ENCODE results near the gene THOC1.

The THOC1 gene

DNA sequence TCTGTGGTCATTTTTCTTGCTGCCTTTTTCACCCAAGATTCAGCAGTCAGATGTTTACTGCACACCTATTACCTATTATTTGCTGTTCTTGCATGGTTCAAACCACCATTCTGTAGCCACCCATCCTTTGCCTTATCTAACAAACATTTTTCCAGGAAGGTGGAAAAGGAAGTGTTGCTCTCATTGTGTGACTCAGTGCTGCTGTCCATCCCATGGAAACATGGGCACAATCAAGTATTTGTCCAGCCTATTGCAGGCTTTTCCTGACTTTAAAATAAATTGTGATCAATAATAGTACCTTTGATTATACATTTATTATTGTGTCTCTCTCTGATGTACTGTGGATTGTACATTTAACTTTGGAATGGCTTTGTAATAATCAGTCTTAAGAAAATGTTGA is 56.3 kb downstream of the THOC1 start:
- no peak overlapping the region for H3K4me3 Mint-ChIP-seq
- no peak overlapping the region for H3K27ac Mint-ChIP-seq
- no peaks in the 10 kb centered on the region for H3K9me3 Mint-ChIP-seq
- peaks cover 63% of the 10 kb centered on the region for H3K36me3 Mint-ChIP-seq
- ATAC-seq, result no peak
- H3K4me1 Mint-ChIP-seq, result no peaks in the 10 kb centered on the region
- H3K27me3 Mint-ChIP-seq, result no peaks in the 10 kb centered on the region

DNA sequence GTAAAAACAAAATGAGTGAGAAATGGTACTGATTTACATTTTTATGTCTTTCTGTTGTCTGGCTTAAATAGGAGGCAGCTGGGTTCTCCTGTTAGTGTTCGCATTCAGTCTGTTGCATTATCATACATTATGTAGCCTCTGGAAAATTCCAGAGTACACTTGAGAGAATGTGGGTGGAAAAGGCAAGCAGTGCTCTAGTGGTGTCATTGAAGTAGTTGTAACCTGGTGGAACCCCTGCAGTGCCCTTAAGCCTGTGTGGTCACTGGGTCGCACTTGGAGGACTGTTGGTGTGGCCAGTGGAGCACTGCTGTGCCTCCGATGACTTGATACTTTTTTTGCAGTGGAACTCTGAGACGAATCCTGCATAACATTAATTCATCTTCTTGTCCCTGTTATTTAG is 57.1 kb downstream of the THOC1 start:
- no peaks in the 10 kb centered on the region for H3K4me1 Mint-ChIP-seq
- ATAC-seq, result no peak
- H3K36me3 Mint-ChIP-seq, result peaks cover 66% of the 10 kb centered on the region
- no peaks in the 10 kb centered on the region for H3K27me3 Mint-ChIP-seq
- no peaks in the 10 kb centered on the region for H3K9me3 Mint-ChIP-seq
- no peak overlapping the region for H3K4me3 Mint-ChIP-seq
- H3K27ac Mint-ChIP-seq, result no peak overlapping the region

DNA sequence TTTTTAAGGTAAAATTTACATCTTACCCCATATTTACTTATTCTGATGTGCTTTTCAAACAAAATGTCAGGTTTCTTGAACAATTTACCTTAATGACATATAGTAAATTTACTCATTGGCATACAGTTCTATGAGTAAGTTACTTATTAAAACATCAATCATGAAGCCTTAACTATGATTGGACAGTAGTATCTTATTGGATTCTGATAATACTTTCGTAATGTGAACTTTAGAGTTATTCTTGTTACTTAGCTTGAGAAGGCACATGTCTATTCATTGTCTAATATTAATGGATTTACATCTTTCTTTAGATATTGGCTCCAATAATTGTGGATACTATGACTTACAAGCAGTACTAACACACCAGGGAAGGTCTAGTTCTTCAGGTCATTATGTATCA is 57.8 kb downstream of the THOC1 start:
- Mint-ChIP-seq H3K4me1 (no peaks in the 10 kb centered on the region), H3K4me3 (no peak overlapping the region), H3K27ac (no peak overlapping the region), H3K9me3 (no peaks in the 10 kb centered on the region), H3K27me3 (no peaks in the 10 kb centered on the region), H3K36me3 (peaks cover 66% of the 10 kb centered on the region)
- no peak for ATAC-seq

DNA sequence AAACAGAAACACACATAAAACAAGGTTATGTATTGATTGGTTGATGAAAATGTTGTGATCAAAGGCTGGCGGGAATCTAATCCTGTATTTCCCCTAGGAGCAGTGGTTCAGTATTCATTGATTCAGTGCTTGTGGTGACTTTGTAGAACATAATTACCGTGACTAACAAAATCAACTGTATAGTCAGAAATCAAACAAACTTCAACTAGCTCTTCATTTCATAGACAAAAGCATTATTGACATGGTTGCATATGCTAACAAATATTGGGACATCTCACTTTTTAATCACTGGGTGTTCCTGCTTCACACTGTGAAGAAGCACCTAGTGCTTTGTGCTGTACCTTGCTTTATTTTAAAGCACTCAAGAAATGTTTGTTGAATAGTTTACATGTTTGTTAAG is 68.1 kb downstream of the THOC1 start:
- Mint-ChIP-seq H3K4me1 (no peaks in the 10 kb centered on the region), H3K36me3 (peaks cover 40% of the 10 kb centered on the region), H3K27ac (no peak overlapping the region), H3K9me3 (no peaks in the 10 kb centered on the region), H3K27me3 (no peaks in the 10 kb centered on the region), H3K4me3 (no peak overlapping the region)
- ATAC-seq, result no peak

DNA sequence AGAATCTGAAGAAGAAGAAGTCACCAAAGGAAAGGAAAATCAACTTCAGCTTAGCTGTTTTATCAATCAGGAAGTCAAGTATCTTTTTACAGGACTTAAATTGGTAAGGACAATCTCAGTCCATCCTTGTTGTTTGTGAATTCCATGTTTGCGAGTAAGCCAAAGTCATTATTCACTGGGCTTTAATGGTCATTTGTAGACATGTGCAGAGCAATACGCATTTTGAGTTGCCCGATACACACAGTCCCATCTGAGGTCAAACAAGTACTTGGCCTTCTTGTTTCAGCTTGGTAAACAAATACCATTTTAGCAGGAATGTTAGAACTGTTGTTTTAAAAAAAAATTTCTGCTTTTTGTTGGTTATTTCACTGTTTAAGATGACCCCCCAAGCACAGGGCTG is 68.6 kb downstream of the THOC1 start:
- Mint-ChIP-seq H3K36me3 (peaks cover 37% of the 10 kb centered on the region), H3K27me3 (no peaks in the 10 kb centered on the region), H3K4me3 (no peak overlapping the region), H3K27ac (no peak overlapping the region), H3K4me1 (no peaks in the 10 kb centered on the region), H3K9me3 (no peaks in the 10 kb centered on the region)
- no peak for ATAC-seq

DNA sequence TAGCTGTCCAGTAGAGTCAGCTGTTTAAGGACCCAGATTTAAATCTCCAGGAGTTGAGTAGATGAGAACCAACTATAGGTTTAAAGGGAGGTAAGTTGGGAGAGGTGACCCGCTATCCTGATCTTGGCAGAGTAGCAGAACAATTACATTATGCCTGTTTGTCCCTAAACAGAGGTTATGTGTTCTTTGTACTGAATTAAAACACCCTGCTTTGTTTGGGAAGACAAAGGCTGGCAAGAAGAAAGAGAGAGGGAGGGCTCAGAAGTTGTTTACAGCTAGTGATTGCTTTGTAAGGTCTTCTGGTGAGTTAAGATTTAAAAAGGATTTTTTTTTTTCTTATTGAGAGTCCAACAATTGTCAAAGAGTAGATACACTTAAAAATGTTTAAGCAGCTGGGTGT is 72.2 kb downstream of the THOC1 start:
- peaks cover 33% of the 10 kb centered on the region for H3K36me3 Mint-ChIP-seq
- no peak for ATAC-seq
- H3K27me3 Mint-ChIP-seq, result no peaks in the 10 kb centered on the region
- no peak overlapping the region for H3K4me3 Mint-ChIP-seq
- H3K27ac Mint-ChIP-seq, result no peak overlapping the region
- peaks cover 10% of the 10 kb centered on the region for H3K4me1 Mint-ChIP-seq
- no peaks in the 10 kb centered on the region for H3K9me3 Mint-ChIP-seq

DNA sequence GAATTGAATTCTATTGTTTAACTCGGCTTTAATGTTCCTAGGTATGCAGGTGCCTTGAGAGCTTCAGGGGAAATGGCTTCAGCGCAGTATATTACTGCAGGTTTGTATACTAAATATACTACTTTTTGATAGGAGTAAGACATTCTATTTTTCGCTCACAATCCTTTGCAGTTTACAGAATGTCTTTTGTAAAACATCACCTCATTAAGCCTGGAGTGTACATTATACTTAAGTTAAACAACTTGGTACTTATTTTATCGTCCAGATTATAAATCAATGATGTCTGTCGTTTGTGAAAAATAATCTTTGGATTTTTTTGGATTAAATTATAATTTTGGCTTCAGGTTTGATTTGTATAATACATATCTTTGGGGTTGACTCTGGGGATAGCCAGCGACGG is 75.0 kb downstream of the THOC1 start:
- ATAC-seq, result no peak
- no peaks in the 10 kb centered on the region for H3K9me3 Mint-ChIP-seq
- no peak overlapping the region for H3K4me3 Mint-ChIP-seq
- no peaks in the 10 kb centered on the region for H3K27me3 Mint-ChIP-seq
- peaks cover 15% of the 10 kb centered on the region for H3K4me1 Mint-ChIP-seq
- no peak overlapping the region for H3K27ac Mint-ChIP-seq
- peaks cover 27% of the 10 kb centered on the region for H3K36me3 Mint-ChIP-seq

DNA sequence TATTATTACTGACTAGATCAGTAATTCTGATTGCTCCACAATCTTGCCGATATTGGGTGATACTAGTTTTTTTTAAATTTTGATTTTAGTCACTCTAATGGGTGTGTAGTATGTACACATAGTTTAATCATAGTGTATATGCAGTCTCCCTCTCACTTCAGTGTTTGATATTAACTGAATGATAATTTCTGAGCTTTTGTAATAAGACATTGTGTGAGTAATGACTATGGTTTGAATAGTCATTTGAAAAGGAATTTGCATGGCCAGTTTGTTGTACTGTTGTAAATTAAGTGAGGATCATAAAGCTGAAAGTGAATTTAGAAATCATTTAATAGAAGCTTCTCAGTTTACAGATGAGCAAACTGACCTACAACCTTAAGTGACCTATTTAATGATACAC is 76.1 kb downstream of the THOC1 start:
- Mint-ChIP-seq H3K27me3 (no peaks in the 10 kb centered on the region), H3K4me3 (no peak overlapping the region), H3K27ac (no peak overlapping the region), H3K36me3 (peaks cover 25% of the 10 kb centered on the region), H3K4me1 (peaks cover 21% of the 10 kb centered on the region), H3K9me3 (no peaks in the 10 kb centered on the region)
- ATAC-seq, result no peak

DNA sequence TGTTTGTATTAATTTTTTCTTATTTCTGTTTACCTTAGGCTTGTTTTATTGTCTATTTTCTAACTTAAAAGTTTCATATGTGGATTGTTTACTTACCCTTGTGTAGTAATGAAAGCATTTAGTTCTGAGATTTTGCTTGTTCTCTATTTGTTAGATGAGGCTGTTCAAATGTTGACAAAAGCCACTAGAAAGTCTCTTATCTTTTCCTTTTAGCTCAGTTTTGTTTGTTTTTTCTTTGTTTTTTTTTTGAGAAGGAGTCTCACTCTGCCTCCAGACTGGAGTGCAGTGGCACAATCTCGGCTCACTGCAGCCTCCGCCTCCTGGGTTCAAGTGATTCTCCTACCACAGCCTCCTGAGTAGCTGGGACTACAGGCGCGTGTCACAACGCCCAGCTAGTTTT is 78.6 kb downstream of the THOC1 start:
- H3K4me3 Mint-ChIP-seq, result no peak overlapping the region
- no peak overlapping the region for H3K27ac Mint-ChIP-seq
- H3K36me3 Mint-ChIP-seq, result peaks cover 15% of the 10 kb centered on the region

DNA sequence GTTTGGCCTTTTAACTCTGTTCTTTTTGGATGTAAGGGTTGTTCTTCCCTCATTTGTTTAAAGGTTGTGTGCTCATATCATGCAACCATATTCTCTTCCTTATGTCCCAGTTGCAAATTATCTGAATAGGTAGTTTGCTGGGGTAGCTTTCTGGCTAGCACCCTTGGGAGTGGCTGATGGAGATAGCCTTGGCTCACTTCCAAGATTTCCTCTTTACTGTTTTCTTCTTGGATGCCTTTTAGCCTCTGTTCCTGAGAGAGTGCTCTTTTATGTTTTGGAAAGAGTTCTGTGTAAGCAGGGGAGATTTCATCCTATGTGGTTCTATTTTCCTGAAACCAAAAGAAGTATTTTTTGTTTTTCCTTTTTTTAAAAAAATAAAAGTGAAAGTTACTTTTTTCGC is 84.1 kb downstream of the THOC1 start:
- Mint-ChIP-seq H3K4me3 (no peak overlapping the region), H3K4me1 (peaks cover 11% of the 10 kb centered on the region), H3K9me3 (no peaks in the 10 kb centered on the region), H3K36me3 (peaks cover 40% of the 10 kb centered on the region), H3K27ac (no peak overlapping the region), H3K27me3 (no peaks in the 10 kb centered on the region)
- no peak for ATAC-seq

More for the DNA sequence above, 78.6 kb downstream of the THOC1 start:
- ATAC-seq, result no peak
- H3K4me1 Mint-ChIP-seq, result peaks cover 21% of the 10 kb centered on the region
- no peaks in the 10 kb centered on the region for H3K9me3 Mint-ChIP-seq
- no peaks in the 10 kb centered on the region for H3K27me3 Mint-ChIP-seq

DNA sequence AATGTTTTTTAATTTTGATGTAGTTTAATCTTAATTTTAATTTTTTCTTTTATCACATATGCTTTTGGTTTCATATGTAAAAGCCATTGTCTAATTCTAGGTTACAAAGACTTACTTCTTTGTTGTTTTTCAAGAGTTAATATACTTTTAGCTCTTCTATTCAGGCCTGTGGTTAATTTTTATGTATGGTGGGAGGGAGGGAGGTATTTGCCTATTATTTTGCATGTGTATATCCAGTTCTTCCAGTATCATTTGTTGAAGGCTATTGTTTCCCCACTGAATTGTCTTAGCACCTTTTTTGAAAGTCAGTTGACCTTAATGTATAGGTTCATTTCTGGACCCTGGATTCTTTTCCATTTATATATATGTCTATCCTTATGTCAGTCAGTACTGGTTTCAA is 86.1 kb downstream of the THOC1 start:
- Mint-ChIP-seq H3K27ac (no peak overlapping the region), H3K27me3 (no peaks in the 10 kb centered on the region), H3K9me3 (no peaks in the 10 kb centered on the region), H3K36me3 (peaks cover 35% of the 10 kb centered on the region), H3K4me3 (no peak overlapping the region), H3K4me1 (peaks cover 6% of the 10 kb centered on the region)
- ATAC-seq, result no peak

DNA sequence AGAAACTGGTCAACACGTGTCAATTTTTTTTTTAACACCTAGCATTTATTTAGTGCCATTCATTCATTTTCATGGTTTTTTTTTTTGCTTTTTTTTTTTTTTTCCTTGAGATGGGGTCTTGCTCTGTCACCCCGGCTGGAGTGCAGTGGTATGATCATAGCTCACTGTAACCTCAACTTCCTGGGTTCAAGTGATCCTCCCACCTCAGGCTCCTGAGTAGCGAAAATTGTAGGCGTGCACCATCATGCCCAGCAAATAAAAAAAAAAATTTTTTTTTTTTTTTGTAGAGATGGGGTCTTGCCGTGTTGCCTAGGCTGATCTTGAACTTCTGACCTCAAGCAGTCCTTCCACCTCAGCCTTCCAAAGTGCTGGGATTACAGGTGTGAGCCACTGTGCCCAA is 88.3 kb downstream of the THOC1 start:
- Mint-ChIP-seq H3K9me3 (no peaks in the 10 kb centered on the region), H3K4me1 (peaks cover 16% of the 10 kb centered on the region), H3K4me3 (no peak overlapping the region), H3K27me3 (no peaks in the 10 kb centered on the region), H3K36me3 (peaks cover 45% of the 10 kb centered on the region), H3K27ac (no peak overlapping the region)
- no peak for ATAC-seq

DNA sequence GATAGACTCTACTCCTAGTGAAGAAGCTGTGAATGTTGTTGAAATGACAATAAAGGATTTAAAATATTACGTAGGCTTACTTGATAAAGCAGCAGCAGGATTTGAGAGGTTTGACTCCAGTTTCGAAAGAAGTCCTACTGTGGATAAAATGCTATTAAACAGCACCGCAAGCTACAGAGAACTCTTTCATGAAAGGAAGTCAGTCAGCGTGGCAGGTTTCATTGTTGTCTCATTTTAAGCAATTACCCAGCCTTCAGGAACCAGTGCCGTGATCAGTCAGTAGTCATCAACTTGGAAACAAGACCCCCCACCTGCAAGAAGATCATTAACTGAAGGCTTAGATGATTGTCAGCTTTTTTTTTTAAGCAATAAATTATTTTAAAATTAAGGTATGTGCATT is 95.5 kb downstream of the THOC1 start:
- Mint-ChIP-seq H3K27ac (no peak overlapping the region), H3K9me3 (no peaks in the 10 kb centered on the region), H3K4me1 (peaks cover 11% of the 10 kb centered on the region), H3K36me3 (peaks cover 65% of the 10 kb centered on the region), H3K4me3 (no peak overlapping the region), H3K27me3 (no peaks in the 10 kb centered on the region)
- ATAC-seq, result no peak
